RPMI8226 (cell line): Measurements from ENCODE around the gene NOS1AP.
A peak's percentile ranks its signal among the peaks of the same experiment; 100 is the strongest.
"Not testable (repeated sequence)": the region's sequence is repeated elsewhere in the genome, so short reads cannot be mapped to it uniquely, and the experiment has no call there.

Source experiments
- DNase-seq: peaks from one replicate; pipeline ENCODE4 v3.0.0-alpha.2; 2015

The NOS1AP gene

DNA sequence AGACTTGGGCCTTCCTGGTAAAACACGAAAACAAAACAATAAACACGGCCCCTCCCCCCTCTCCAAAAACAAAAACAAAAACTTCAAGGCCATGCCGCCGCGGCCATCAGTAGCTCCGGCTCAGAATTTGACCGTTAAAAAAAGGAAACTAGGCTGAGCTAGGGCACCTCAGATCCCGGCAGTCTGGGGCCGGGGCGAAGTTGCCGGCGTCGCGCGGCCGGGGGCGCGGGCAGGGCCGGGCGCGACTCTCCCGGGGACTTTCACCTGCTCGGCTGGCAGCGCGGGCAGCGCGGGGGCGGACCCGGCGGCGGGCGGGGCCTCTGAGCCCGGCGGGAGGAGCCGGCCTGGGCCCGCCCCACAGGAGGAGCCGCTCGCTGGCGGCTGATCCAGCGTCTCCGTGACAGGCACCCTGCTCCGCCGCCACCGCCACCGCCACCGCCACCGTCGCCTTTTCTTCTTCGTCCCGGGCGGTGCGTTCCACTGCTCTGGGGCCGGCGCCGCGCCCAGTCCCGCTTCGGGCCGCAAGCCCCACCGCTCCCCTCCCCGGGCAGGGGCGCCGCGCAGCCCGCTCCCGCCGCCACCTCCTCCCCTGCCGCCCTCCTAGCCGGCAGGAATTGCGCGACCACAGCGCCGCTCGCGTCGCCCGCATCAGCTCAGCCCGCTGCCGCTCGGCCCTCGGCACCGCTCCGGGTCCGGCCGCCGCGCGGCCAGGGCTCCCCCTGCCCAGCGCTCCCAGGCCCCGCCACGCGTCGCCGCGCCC, at the start of gene NOS1AP:
TSS of gene NOS1AP (plus strand) at position 358 of the 760 bp plus-strand sequence. CDS start 487 bp downstream, outside the sequence.
- peak; percentile 92 for DNase-seq

- DNase-seq: peak; percentile 86
Measured at GRCh38 chr1:162020150-162020549, 49.3 kb upstream of the NOS1AP start.

DNA sequence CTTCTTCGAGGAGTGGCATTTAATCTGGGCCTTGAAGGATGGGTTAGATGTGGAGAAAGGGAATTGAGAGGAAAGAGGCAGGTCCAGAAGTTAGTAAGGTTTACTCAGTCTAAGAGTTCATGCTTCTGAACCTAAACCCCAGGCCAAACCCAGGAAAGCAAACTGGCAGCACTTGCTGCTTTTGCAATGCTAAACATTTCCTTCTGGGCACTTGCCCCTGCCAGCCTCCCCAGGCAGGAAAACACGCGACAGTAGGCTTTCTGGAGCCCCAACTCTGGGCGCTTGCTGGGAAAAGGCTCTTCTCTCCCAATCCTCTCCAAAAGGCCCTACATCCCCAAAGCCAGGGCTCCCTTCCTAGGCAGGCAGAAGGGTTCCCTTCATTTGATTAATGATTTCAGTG, 48.4 kb upstream of the NOS1AP start:
- no peak for DNase-seq

- DNase-seq: no peak
Measured at GRCh38 chr1:162022626-162023025, 46.9 kb upstream of the NOS1AP start.

DNA sequence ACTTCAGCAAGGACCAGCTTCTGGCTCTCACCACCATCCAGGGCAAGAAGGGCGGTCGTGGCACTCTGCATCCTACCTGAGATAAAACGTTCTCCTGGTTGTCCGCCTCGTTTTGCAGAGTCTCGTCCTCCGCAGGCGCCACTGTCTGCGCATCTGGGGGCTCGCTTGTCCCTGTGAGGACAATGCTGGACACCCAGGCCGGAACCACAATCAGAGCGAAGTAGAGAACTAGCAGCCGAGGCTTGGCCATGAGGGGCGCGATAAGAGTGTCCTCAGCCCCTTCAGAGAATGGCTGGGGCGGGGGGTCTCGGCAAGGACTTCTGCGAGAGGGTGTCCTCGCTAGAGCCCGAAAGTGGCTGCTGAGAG, 46.3 kb upstream of the NOS1AP start:
- DNase-seq: no peak

DNA sequence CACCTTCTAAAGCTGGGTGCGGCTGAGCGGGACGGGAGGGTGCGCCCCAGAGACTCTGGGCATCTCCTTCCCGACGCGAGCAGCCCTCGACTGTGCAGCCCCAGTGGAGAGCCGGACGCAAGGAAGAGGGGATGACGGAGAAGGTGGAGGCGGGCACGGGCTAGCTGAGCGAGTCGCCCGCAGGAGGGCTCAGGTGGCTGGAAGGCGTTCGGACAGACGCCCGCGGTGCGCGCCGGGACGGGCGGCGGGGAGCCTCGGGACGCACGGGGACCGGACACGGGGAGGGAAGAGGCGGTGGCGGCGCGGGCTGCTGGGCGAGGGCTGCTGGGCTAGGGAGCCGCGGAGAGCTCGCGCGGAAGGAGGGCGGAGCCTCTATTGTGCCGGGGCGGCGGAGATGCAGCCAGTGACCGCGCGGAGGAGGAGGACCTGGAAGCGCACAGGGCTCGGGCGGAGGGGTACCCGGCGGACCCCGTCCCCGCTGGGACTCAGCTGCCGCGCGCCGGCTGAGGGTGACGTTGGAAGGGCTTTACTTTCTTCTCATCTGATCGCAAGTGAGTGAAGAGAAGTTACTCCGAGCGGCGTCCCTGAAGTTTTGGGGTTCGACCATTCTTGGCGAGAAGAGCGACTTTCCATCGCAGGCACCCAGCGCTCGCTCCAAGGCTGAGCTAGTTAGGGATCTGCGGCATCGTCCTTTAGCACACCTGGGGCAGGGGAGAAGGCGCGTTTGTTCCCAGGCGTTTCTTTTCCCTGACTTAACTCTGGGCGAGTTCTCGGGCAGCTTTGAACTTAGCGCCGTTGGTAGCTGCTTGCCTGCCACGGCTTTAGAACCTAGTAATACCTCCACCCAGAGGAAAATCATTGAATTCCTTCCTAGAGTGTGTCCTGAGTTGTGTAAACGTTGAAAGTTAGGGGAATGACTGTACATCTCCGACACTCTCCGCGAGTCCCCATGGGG, 45.7 kb upstream of the NOS1AP start, which contains the start of gene OLFML2B:
TSS of gene OLFML2B (minus strand) at position 323 of the 955 bp plus-strand sequence. CDS start 439 bp downstream, outside the sequence.
- DNase-seq: peak; percentile 83

DNA sequence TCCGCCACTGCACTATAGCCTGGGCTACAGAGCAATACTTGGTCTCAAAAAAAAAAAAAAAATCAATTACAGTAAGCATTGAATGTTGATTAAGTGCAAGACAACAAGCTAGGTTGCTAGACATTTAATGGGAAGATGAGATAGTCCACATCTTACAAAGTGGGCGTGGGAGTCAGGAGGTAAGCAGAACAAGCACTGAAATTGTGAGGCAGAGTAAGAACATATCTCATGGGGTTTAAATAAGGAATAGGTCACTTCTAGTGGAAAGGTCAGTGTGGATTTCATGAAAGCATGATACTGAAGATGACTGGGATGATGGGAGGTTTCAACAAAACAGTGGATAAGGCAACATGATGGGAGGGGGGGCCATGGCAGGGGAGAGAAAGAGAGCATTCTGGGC, 44.0 kb upstream of the NOS1AP start:
- DNase-seq: no peak

- no peak for DNase-seq
Measured at GRCh38 chr1:162026881-162027280, 42.6 kb upstream of the NOS1AP start.

DNA sequence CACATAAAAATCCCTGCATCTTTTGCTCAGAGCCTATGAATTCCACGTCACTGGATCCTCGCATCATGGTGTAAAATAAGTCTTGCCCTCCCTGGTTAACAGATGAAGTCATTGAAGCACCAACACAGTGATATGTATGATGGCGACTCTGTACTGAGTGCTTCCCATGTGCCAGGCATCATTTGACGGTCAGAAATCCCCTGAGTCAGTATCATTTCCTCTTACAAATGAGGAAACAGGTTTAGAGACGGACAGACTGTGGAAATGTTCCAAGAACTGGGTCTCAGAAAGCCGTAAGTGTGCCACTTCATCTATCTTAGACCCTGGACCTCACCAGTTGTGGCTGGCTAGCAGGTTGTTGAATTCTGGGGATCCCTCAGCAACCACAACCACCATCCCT, 40.8 kb upstream of the NOS1AP start:
- peak; percentile 90 for DNase-seq

DNA sequence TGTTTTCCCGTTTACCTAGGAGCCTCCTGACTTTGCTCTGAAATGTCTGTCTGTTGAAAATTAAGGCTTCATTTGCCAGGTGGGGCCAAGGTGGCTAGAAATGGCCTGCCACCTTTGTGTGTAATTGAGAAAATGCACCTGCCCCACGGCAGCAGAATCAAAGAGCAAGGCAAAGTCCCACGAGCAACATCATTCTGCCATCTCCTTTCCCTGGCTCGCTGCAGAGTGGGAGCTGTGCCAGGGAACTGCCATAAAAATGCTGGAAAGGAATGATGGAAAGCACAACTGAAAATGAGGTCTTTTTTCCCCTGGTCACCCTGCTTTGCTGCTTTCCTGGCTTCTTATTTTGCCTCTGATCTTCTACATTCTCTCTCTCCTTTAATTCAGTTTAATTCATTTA, 40.3 kb upstream of the NOS1AP start:
- no peak for DNase-seq

DNA sequence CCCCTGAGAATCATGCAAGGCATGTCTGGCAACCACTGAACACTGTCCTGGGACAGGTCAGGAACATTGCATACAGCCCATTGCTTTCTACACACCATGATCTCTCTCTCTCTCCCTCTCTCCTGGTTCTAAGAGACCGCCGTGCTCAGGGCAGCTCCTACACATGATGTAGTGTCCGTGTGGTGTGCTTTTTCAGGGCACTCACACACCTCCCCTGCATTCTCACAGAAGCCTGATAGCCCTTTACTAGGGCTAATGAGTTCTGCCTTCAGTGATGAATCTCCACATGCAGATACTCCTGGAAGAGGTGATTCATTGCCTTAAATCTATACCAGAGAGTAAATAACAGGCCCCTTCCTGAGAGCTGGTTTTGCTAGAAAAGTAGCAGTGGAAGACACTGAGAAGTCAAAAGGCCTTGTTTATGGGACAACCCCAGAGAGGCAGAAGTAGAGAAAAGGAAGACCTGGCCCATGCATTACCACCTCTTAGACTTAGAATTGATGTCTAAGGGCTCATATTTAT, 38.7 kb upstream of the NOS1AP start:
- no peak for DNase-seq

DNA sequence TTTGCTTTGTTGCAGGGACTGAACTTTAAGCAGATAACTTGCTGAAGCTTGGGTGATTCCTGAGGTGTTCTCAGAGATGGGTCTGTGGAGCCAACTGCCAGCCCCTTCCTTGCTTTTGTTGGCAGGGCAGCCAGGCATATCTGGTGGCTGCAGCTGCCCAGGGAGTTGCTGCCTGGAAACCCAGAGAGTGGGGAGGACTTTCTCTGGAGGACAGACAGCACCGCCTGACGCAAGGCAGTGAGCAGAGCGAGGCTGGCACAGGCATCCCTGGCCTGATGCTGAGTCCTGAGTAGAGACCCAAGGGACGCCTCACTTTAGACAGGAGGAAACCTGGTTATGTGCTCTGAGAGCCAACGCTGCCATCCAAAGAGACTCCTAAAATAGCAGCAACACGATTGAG, 36.1 kb upstream of the NOS1AP start:
- DNase-seq: no peak

- peak; percentile 76 for DNase-seq
Measured at GRCh38 chr1:162035241-162035640, 34.2 kb upstream of the NOS1AP start.

GRCh38 chr1:162036163-162036562, 33.3 kb upstream of the NOS1AP start:
- DNase-seq: no peak

GRCh38 chr1:162038624-162039023, 30.9 kb upstream of the NOS1AP start:
- no peak for DNase-seq

- no peak for DNase-seq
Measured at GRCh38 chr1:162040001-162040400, 29.5 kb upstream of the NOS1AP start.

GRCh38 chr1:162040657-162041056, 28.8 kb upstream of the NOS1AP start:
- peak; percentile 27 for DNase-seq

- DNase-seq: no peak
Measured at GRCh38 chr1:162042361-162042760, 27.1 kb upstream of the NOS1AP start.

GRCh38 chr1:162046921-162047320, 22.6 kb upstream of the NOS1AP start:
- no peak for DNase-seq

GRCh38 chr1:162053949-162054348, 15.5 kb upstream of the NOS1AP start:
- not testable (repeated sequence) for DNase-seq

GRCh38 chr1:162055062-162055461, 14.4 kb upstream of the NOS1AP start:
- no peak for DNase-seq

DNA sequence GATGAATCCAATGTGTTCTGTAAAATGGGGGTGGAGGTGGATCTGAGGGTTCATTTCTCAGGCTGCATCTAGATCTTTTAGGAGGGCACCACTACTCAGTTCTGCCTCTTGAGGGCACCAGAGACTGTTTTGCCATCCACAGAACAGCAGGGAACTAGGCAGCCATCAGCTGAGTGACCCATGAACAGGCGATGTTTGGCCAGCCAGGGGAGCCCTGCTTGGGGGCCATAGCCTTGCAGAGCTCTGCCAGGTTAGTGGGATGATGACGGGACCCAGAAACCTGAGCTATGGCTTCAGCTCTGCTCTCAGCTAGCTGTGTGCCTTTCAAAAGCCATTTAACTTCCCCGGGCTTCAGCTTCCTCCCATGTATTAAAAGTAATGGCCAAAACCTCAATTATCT, 13.4 kb upstream of the NOS1AP start:
- peak; percentile 69 for DNase-seq

GRCh38 chr1:162056579-162056978, 12.9 kb upstream of the NOS1AP start:
- no peak for DNase-seq

- DNase-seq: no peak
Measured at GRCh38 chr1:162059721-162060120, 9.8 kb upstream of the NOS1AP start.
